Stimulated activated CD8-positive, alpha-beta memory T cell treated with anti-CD3 and anti-CD28 coated beads, Interleukin-4, amount 100 ng/mL, for 48 hours (primary cell): ENCODE results near the gene CUL1.

Source experiments
- DNase-seq: peaks from one replicate; pipeline ENCODE4 v3.0.0-alpha.2; 2020

The CUL1 gene

GRCh38 chr7:148721390-148721789 is 22.7 kb downstream of the CUL1 start:
- no peak for DNase-seq

DNA sequence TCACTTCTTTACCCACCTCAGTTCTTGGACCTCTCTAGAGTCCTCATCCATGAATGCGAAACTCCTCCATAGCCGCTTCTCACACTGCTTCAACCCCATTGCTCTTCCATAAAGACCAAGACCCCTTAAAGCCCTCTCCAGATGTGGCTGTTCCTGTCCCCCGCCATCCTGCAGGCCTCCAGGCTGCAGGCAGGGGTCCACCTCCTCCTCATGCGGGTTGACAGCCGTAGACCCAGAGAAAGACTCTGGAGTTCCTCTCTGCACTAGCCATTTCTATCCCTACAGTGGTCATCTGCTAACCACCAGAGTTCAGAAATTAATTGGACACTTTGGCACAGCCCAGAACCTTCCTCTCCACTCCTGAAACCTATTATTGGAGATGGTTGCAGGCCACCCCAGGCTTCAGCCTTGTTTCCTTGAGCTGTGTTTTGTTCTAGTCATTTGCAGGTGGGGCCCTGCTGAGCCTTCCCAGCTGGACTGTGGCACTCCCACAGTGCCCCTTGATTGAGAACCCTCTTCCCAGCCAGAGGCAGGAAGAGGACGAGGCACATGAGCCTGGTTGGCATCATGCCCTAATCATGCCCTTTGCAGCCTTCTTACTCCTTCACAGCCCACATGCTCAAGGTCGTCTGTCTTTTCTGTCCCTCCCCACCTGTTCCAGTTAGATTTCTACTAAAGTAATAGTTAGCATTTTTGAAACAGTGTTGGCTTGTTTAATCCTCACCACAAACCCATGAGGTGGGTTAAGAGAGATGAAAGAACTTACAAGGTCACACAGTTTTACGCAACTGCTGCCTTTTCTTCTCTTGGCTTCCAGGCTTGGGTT is 23.9 kb downstream of the CUL1 start:
- no peak for DNase-seq

GRCh38 chr7:148723166-148723559 is 24.5 kb downstream of the CUL1 start:
- DNase-seq = no peak

- no peak for DNase-seq
Measured at GRCh38 chr7:148723846-148724245, 25.1 kb downstream of the CUL1 start.

DNA sequence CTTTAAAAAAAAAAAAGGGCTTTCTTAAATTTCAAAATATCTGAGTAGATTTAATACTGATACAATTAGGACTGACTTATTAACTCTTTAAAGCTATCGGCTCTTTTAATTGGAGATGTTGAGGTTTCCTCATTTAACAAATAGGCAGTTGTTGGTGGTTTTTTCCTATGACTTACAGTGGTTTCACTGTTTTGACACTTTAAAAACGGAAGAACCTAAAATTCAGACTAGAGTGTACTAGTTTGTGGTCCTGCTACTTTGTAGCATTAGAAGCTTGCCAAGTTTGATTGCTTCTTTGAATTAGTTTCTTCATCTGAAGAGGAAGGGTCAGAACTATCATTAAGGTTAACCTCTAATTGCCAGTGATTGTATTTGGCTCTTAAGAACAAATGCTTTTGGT is 27.7 kb downstream of the CUL1 start:
- DNase-seq = no peak

DNA sequence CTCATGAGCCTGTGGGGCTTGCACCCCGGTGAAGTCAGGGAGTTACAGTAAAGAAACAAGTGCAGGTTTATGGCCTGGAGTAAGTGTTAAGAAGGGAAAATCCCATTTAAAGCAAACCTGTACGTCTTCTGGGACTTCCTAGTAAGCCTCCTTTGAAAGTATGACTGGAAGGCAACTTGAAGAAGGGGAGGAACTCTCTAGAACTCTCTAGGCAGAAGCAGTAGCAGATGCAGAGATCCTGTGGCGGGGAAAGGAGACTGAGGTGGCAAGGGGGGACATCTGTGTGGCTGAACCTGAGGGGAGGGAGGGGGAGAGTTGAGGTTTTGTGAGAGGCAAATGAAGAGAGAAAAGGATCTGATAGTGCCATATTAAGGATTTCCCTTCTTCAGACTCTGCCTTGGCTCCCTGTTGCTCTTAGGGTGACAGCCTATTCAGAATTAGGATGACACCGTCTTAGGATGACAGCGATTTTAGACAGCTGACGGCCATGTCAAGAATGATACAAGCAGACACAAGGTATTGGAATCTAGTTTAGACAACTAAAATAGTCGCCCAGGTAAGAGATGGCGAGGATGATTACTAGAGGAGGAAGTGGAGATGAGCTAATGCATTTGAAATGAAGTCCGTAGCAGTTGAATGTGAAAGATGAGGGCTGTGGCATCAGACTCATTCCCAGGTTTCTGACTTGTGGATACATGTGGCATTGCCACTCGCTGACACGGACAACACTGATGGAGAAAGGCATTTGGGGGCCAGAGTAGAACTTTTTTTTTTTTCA is 29.0 kb downstream of the CUL1 start:
- DNase-seq = no peak

DNA sequence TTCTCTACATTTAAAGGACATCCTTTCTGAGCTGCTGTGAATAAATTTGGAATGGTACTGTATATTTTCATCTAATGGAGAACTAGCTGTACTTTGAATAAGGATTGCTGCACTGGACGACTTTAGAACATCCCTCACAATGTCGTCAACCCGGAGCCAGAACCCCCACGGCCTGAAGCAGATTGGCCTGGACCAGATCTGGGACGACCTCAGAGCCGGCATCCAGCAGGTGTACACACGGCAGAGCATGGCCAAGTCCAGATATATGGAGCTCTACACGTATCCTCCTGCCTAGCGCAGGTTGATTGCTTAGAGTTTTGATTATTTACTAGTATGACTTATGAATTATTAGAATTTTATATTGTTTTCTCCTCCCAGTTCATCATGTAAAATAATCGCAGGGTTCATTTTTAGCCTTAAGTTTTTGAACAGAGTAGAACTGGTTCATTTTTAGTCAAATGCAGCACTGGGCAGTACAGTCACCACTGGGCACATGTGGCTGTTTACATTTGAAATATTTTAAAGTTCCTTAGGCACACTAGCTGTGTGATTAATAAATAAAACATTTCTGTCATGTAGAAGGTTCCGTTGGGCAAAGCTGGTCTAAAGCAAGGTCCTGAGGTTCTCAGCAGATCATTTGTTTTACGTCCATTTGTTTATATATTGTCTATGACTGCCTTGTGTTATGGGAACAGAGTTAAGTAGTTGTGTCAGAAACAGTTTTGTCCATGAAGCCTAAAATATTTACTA is 31.5 kb downstream of the CUL1 start:
- no peak for DNase-seq

GRCh38 chr7:148732862-148733261 is 34.2 kb downstream of the CUL1 start:
- no peak for DNase-seq

- no peak for DNase-seq
Measured at GRCh38 chr7:148733496-148733895, 34.8 kb downstream of the CUL1 start.

- no peak for DNase-seq
Measured at GRCh38 chr7:148735141-148735540, 36.4 kb downstream of the CUL1 start.

DNA sequence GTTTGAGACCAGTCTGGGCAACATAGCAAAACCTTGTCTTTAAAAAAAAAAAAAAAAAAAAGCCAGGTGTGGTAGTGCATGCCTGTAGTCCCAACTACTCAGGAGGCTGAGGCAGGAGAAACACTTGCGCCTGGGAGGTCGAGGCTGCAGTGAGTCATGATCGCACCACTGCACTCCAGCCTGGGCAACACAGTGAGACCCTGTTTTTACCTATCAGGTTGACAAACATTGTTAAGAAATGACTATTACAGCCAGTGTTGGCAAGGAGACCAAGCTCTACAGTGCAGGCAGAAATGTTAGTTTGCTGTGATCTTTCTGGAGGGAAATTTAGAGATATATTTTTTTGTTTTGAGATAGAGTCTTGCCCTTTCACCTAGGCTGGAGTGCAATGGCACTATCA is 37.3 kb downstream of the CUL1 start:
- DNase-seq = no peak

- DNase-seq = no peak
Measured at GRCh38 chr7:148738737-148739535, 40.2 kb downstream of the CUL1 start.

DNA sequence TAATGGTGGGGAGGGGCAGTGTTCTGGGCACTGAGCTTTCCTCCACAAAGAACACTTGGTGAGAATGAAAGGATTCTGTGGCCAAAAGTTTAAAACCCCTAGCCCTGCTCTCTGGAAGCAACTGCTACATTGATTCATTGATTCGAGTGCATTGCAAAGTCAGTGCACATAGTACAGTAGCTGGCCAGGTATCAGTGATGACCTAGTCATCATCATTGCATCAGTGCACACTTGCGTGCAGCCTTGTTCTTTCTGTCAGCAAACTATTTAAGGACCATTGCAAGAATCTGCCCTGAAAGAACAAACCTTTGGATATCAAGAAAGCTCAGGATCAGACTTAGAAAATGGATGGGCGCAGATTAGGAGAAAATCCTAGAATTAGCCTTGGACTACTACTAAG is 47.4 kb downstream of the CUL1 start:
- no peak for DNase-seq

GRCh38 chr7:148747274-148747673 is 48.6 kb downstream of the CUL1 start:
- DNase-seq = no peak

GRCh38 chr7:148750442-148751355 is 52.0 kb downstream of the CUL1 start:
- no peak for DNase-seq

- no peak for DNase-seq
Measured at GRCh38 chr7:148753224-148753623, 54.5 kb downstream of the CUL1 start.

GRCh38 chr7:148754912-148755311 is 56.2 kb downstream of the CUL1 start:
- DNase-seq = no peak

DNA sequence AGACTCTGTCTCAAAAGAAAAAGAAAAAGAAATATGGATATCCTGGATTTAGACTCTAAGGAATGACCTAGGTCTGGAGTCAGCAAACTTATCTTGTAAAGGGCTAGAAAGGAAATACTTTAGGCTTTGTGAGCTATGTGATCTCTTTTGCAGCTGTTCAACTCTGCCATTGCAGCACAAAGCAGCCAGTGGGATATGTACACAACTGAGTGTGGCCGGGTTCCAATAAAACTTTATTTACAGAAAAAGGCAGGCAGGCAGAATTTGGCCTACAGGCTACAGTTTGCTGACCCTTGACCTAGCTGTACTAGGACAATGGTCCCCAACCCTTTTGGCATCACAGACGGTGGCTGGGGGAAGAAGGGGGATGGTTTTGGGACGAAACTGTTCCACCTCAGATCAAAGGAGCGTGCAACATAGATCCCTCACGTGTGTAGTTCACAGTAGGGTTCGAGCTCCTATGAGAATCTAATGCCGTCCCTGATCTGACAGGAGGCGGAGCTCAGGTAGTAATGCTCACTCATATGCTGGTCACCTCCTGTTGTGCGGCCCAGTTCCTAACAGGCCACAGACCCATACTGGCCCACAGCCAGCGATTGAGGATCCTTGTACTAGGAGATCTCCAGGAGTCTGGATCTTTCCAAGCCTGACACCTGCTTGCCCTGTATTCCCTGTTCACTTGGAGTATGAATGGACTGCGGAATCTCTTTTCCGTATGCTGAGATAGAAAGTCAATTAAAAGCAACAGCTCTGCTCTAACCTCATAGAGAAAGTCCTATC is 63.0 kb downstream of the CUL1 start:
- DNase-seq = no peak

- no peak for DNase-seq
Measured at GRCh38 chr7:148763622-148764021, 64.9 kb downstream of the CUL1 start.

- DNase-seq = no peak
Measured at GRCh38 chr7:148770004-148770403, 71.3 kb downstream of the CUL1 start.
